GM19324 (cell line): ENCODE data around the gene LBX2.

Experiments used
- ATAC-seq: cut with Tn5 transposase; IDR thresholded peaks from one replicate; pipeline ENCODE4 v1.9.1; 2021; ENCODE audit warnings: mild to moderate bottlenecking, moderate library complexity; ENCODE audit not compliant: unreplicated experiment, low FRiP score

The LBX2 gene, protein sequence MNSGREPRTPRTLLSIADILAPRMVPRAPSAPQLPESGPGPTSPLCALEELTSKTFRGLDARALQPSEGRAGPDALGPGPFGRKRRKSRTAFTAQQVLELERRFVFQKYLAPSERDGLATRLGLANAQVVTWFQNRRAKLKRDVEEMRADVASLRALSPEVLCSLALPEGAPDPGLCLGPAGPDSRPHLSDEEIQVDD

DNA sequence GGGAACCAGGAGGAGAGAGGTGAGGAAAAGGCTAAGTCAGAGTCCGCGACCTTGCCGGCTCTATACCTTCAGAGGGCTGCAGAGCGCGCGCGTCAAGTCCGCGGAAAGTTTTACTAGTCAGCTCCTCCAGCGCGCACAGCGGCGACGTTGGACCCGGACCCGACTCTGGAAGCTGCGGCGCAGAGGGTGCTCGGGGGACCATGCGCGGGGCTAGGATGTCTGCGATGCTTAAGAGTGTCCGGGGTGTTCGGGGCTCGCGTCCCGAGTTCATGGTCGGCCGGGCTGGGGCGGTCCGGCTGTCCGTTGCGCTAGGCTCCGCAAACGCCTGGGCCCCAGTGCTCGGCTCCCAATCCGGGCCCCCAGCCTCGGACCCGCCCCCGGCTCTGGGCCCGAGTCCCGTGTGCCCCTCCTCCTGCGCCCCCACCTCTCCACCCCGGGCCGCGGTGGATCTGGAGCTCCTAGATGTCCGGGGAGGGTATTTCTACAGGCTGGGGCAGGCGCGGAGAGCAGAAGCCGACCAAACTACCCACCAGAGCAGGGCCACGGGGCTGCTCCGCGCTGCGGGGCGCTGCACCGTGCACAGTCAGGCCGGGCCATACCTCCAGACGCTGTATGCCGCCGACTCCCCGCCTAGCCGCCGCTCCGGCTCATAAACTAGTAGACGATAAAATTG lies at the start of gene LBX2:
Gene LBX2 (minus strand): TSS at position 337 of the 673 bp plus-strand sequence. CDS start 66 bp downstream, at position 271.
- no peak for ATAC-seq

DNA sequence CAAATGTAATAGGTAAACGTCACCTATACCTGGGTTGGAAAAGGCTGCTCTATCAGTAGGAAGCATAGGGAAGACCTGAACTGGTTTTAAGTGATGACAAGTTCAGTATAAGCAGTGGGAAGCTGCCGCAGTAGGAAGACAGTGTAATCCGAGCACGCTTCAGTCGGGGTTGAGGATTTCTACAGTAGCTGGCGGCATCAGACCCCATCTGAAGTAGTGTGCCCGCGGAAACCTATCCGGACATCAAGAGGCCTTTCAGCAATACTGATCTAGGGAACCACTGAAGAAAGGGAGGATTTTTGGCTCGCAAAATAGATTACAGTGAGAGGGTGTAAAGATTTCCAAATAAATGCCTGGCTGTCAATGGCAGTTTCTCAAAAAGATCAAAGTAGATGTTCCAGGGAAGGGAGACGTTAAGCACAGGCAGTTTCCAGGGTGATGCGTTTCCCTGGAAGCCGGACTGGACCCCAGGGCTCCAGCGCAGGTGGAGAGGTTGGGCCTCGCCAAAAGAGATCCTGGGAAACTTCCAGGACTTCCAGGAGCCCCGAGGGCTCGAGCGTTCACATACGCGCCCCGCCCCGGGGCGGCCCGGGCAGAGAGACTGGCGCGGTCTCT lies 49.0 kb upstream of the LBX2 start:
- no peak for ATAC-seq

DNA sequence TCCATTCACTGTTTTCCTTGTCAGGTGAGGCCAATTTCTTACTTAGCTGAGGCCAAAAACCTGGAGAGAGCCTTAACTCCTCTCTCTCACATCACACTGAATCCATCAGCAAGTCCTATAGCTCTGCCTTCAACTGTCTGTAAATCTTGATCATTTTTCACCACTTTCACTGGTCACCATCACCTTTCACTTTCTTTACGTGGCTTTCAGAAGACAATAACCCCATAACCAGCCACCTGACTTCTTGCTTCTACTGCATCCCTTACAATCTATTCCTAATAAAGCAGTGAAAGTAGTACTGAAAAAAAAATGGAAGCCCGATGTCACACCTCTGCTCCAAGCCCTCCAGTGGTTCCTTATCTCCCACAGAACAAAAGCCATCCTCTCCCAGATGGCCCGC lies 46.6 kb upstream of the LBX2 start:
- ATAC-seq, result no peak

GRCh38 chr2:74544634-74545033 lies 45.2 kb upstream of the LBX2 start:
- ATAC-seq, result no peak

- no peak for ATAC-seq
Measured at GRCh38 chr2:74542978-74543377, 43.6 kb upstream of the LBX2 start.

DNA sequence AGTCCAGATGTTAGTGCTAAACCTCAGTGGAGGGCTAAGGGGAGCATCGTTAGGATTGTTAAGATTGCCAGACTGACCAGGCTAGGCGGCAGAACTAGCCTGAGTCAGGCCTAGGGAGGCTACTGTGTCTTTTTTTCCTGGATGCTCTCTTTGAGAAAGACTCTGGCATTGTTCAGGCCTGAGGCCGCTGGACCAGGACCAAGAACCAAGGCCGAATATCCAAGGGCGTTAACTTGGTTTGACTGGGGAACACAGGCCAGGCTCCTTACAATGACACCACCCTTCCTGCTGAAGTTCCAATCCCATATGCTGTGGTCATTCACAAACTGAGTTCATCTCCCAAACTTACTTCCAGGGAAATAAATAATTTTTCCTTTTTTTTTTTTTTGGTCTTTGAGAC lies 40.9 kb upstream of the LBX2 start:
- no peak for ATAC-seq

- ATAC-seq, result no peak
Measured at GRCh38 chr2:74538881-74539339, 39.5 kb upstream of the LBX2 start.

GRCh38 chr2:74537140-74537539 lies 37.7 kb upstream of the LBX2 start:
- ATAC-seq, result no peak

DNA sequence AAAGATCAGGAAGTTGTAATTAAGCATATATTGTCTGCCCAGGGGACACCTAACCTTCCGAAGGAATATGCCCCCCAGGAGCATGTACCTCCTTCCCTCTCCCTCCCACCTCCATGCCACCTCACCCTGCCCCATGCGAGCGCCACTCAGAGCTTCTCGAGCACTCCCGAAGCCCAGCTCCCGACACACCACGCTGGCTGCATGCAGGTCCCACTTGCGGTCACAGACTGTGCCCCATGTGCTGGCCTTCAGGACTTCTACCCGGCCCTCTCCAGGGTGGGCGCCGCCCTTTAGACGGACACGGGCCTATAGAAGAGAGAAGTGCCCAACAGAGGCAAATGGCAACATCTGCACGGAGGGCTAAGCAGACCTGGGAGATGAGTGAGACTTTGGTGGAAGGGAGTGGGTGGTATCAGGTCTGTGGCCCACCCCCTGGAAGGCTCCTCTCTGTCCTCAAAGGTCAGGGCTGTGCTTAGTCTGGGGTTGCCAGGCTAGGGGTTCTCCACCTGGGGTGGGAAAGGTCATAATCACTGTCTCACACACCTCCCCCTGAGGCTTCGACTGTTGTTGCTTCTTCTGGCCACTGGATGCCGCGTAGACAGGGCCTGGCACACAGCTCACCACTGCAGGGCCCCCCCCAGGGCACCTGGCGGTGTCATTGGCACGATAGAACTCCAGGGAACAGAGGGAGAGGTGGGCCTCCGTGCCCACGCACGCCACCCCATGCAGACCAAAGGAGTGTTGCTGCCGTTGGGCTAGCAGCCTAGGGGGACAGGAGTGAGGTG lies 37.0 kb upstream of the LBX2 start:
- ATAC-seq, result no peak

DNA sequence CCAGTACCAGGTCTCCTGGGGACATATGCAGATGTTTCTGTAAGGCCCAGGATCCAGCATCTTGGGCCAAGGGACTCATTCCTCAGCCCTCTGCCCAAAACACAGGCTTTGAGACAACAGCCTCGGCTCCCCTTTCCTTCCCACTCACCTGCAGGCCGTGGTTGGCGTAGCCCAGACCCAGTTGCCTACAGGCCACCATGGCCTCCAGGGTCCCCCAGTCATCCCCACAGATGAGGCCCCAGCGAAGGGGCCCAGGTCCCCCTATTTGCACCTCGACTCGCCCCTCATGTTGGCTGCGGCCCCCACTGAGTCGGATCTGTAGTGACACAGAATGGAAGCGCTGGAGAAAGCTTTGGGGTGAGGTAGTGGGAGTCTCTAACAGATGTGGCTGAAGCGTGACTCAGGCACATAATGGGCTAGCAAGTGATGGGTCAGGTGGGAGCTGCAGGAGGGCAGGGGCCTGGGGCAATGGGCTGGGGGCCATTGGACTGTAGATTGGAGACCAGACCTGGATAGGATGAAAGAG lies 36.1 kb upstream of the LBX2 start:
- no peak for ATAC-seq

DNA sequence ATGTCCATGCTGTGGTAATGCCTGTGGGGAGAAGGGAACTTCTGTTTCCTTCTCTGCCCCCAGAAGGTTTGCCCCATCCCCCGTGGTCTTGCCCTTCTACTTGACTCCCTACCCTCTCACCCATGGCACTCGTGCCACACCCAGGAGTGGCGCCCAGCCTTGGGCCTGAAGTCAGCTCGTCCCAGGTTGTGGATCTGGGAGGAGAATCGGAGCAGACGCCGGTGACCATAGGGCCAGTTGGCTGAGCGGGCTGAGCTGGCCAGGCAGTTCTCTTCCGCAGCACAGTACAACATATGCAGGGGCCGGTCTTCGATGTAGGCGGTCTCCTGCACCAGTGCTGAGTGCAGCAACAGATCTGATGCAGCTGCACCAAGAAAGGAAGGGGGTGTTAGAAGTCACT lies 35.0 kb upstream of the LBX2 start:
- no peak for ATAC-seq

- no peak for ATAC-seq
Measured at GRCh38 chr2:74533464-74533863, 34.1 kb upstream of the LBX2 start.

- ATAC-seq, result no peak
Measured at GRCh38 chr2:74532222-74532621, 32.8 kb upstream of the LBX2 start.

- ATAC-seq, result no peak
Measured at GRCh38 chr2:74531666-74532065, 32.3 kb upstream of the LBX2 start.

- peak; percentile 22 for ATAC-seq
Measured at GRCh38 chr2:74530239-74531187, 31.1 kb upstream of the LBX2 start.

GRCh38 chr2:74529357-74530238 lies 30.2 kb upstream of the LBX2 start, which contains the start of the genes AUP1 and HTRA2:
Gene AUP1 (minus strand): TSS chr2:74529706. CDS start chr2:74529629, 77 bp downstream.
Gene HTRA2 (plus strand): TSS chr2:74529933. CDS start chr2:74530007, 74 bp downstream.
- peak; percentile 90 for ATAC-seq

DNA sequence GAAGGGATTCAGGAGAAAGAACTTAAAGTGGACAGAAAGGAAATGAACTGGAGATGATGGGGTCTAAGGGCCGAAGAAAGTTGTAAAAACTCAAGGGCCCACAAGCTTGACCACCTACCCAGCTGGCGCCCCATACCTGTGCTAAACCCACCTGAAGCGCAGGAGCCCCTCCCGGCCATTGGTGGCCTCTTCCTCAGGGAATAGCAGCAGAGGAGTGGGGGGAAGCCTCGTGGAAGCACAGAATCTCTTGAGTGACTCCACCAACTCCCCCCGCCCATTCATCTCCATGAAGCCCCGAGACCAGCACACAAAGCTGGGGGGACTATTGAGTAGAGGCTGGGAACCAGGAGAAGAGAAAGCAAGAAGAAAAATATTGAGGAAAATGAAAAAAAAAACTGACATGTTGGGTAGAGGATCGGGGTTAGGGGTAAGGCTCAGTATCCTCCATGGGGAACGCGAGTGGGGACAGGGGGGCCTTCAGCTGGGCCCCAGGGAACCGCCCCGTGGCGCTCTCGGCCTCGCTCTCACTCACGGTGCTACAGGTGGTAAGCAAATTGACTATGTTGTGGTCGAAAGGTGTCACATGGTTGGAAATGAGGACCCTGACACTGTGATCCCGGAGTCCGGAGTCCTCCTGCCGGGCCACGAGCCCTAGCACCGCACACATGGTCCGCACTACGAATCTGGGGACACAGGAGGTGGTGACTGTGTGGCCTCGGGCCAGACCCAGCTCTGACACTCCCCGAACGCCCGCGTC lies 29.4 kb upstream of the LBX2 start:
- peak; percentile 10 for ATAC-seq

GRCh38 chr2:74527741-74528140 lies 28.3 kb upstream of the LBX2 start:
- ATAC-seq, result no peak
